ENCODE data around the gene NT5DC1. TPM values are rescaled to one million over a fixed set of nuclear protein-coding genes. Genes with fewer than 3 reads are reported as not detected.

The NT5DC1 gene
- total RNA-seq, 1 experiment from 2014 or later = 63.7 TPM

GRCh38 chr6:116201538-116201937, 100.9 kb downstream of the NT5DC1 start:
- Histone ChIP-seq H3K36me3 (ENCODE audit: control insufficient read depth in 1 of 2, insufficient read depth in 2 of 2, low read length in 2 of 2) (no peaks in the 10 kb centered on the region), H3K27me3 (ENCODE audit: insufficient read depth, low read length) (no peaks in the 10 kb centered on the region), H3K9me2 (ENCODE audit: insufficient read depth) (no peaks in the 10 kb centered on the region), H3K4me1 (ENCODE audit: control insufficient read depth in 1 of 2, insufficient read depth in 2 of 2, low read length in 2 of 2) (no peaks in the 10 kb centered on the region), H4K20me1 (ENCODE audit: insufficient read depth) (no peaks in the 10 kb centered on the region), H3K9ac (ENCODE audit: low read length) (no peak overlapping the region), H3K4me3 (replicated peaks in 1 of 2; ENCODE audit: low read depth in 1 of 2, low read length in 2 of 2) (no peak overlapping the region), H3K27ac (ENCODE audit: low read depth, low read length) (no peak overlapping the region), H3K9me3 (ENCODE audit: control insufficient read depth in 1 of 2, insufficient read depth in 1 of 2, low read depth in 1 of 2, low read length in 2 of 2) (no peaks in the 10 kb centered on the region), H3K4me2 (ENCODE audit: low read length) (no peak overlapping the region), H3K79me2 (ENCODE audit: insufficient read depth, low read length) (no peaks in the 10 kb centered on the region), H2AFZ (ENCODE audit: low read depth, low read length, poor library complexity, severe bottlenecking) (no peak overlapping the region)
- POLR2A ChIA-PET = no interaction called here
- RAD21 ChIA-PET (ENCODE audit: low non-redundant PET in 1 of 2, low total read pairs in 2 of 2, uncharacterized antibody in 2 of 2, unreplicated experiment in 2 of 2) = no interaction called here
- DNase-seq (ENCODE audit: low read depth, low spot score) (no peak), ATAC-seq (no peak)
- TF ChIP-seq MAX (IDR thresholded peaks at IDR 0.05) (no peak), RAD21 (IDR thresholded peaks at IDR 0.05; ENCODE audit: low read depth) (no peak), SP1 (IDR thresholded peaks at IDR 0.05; ENCODE audit: low read depth) (no peak), ATF3 (IDR thresholded peaks at IDR 0.05) (no peak), YY1 (IDR thresholded peaks at IDR 0.05; ENCODE audit: extremely low read depth, insufficient replicate concordance, low read depth, low read length) (no peak), ZNF274 (IDR thresholded peaks at IDR 0.05; ENCODE audit: low read depth, low read length) (no peak), FOSL1 (IDR thresholded peaks at IDR 0.05; ENCODE audit: low read depth) (no peak), ELF1 (IDR thresholded peaks at IDR 0.05; ENCODE audit: borderline replicate concordance, low read depth) (no peak), EGR1 (IDR thresholded peaks at IDR 0.05; ENCODE audit: low read depth) (no peak), SRF (IDR thresholded peaks at IDR 0.05; ENCODE audit: low read depth) (no peak), SIN3A (IDR thresholded peaks at IDR 0.05; ENCODE audit: low read depth) (no peak), JUND (IDR thresholded peaks at IDR 0.05) (no peak), EZH2 (IDR thresholded peaks at IDR 0.05) (no peak), POLR2AphosphoS5 (IDR thresholded peaks at IDR 0.05; ENCODE audit: low read depth, low read length) (no peak)
- TF ChIP-seq, protein P1, sequence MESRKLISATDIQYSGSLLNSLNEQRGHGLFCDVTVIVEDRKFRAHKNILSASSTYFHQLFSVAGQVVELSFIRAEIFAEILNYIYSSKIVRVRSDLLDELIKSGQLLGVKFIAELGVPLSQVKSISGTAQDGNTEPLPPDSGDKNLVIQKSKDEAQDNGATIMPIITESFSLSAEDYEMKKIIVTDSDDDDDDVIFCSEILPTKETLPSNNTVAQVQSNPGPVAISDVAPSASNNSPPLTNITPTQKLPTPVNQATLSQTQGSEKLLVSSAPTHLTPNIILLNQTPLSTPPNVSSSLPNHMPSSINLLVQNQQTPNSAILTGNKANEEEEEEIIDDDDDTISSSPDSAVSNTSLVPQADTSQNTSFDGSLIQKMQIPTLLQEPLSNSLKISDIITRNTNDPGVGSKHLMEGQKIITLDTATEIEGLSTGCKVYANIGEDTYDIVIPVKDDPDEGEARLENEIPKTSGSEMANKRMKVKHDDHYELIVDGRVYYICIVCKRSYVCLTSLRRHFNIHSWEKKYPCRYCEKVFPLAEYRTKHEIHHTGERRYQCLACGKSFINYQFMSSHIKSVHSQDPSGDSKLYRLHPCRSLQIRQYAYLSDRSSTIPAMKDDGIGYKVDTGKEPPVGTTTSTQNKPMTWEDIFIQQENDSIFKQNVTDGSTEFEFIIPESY (IDR thresholded peaks at IDR 0.05; ENCODE audit: extremely low read depth, insufficient replicate concordance, low read length) = no peak
- TF ChIP-seq, protein P2, sequence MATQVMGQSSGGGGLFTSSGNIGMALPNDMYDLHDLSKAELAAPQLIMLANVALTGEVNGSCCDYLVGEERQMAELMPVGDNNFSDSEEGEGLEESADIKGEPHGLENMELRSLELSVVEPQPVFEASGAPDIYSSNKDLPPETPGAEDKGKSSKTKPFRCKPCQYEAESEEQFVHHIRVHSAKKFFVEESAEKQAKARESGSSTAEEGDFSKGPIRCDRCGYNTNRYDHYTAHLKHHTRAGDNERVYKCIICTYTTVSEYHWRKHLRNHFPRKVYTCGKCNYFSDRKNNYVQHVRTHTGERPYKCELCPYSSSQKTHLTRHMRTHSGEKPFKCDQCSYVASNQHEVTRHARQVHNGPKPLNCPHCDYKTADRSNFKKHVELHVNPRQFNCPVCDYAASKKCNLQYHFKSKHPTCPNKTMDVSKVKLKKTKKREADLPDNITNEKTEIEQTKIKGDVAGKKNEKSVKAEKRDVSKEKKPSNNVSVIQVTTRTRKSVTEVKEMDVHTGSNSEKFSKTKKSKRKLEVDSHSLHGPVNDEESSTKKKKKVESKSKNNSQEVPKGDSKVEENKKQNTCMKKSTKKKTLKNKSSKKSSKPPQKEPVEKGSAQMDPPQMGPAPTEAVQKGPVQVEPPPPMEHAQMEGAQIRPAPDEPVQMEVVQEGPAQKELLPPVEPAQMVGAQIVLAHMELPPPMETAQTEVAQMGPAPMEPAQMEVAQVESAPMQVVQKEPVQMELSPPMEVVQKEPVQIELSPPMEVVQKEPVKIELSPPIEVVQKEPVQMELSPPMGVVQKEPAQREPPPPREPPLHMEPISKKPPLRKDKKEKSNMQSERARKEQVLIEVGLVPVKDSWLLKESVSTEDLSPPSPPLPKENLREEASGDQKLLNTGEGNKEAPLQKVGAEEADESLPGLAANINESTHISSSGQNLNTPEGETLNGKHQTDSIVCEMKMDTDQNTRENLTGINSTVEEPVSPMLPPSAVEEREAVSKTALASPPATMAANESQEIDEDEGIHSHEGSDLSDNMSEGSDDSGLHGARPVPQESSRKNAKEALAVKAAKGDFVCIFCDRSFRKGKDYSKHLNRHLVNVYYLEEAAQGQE (IDR thresholded peaks at IDR 0.05; ENCODE audit: low read depth) = no peak
- TF ChIP-seq, protein P3, sequence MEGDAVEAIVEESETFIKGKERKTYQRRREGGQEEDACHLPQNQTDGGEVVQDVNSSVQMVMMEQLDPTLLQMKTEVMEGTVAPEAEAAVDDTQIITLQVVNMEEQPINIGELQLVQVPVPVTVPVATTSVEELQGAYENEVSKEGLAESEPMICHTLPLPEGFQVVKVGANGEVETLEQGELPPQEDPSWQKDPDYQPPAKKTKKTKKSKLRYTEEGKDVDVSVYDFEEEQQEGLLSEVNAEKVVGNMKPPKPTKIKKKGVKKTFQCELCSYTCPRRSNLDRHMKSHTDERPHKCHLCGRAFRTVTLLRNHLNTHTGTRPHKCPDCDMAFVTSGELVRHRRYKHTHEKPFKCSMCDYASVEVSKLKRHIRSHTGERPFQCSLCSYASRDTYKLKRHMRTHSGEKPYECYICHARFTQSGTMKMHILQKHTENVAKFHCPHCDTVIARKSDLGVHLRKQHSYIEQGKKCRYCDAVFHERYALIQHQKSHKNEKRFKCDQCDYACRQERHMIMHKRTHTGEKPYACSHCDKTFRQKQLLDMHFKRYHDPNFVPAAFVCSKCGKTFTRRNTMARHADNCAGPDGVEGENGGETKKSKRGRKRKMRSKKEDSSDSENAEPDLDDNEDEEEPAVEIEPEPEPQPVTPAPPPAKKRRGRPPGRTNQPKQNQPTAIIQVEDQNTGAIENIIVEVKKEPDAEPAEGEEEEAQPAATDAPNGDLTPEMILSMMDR (IDR thresholded peaks at IDR 0.05 in 2 of 3, conservative IDR thresholded peaks at IDR 0.05 in 1 of 3; ENCODE audit: borderline replicate concordance in 1 of 3, insufficient read depth in 1 of 3, low read depth in 2 of 3, low read length in 2 of 3) = no peak
- CTCF ChIA-PET = interaction anchor here (1.6 kb wide), 1 partner anchor 17 kb away, joined by 4 read pairs; no protein-coding TSS in a partner anchor
- BruUV-seq (replicated peaks) = no TSS peak
- intact Hi-C loops (cut with micrococcal nuclease) = no loop called here
